H1 (cell line): ENCODE results near the gene MTMR10. TPM values are rescaled to one million over a fixed set of nuclear protein-coding genes. Genes with fewer than 3 reads are reported as not detected.

Experiments
- CTCF ChIA-PET: fragments of 300-600 bp; sonication (Branson Sonifier 250); formaldehyde crosslinking; loops from one replicate; lab custom pipeline; 2021; ENCODE audit not compliant: partially characterized antibody; lab: Charles Lee
- POLR2A ChIA-PET: fragments of 300-600 bp; sonication (Branson Sonifier 250); formaldehyde crosslinking; loops from one replicate; lab custom pipeline; 2021; ENCODE audit warnings: inconsistent platforms; ENCODE audit not compliant: partially characterized antibody; lab: Charles Lee
- DNase-seq, 2 experiments: peaks; one replicate each; pipeline versions ENCODE4 v3.0.0 to v3.0.0-alpha.2; 2010 to 2022; ENCODE audit warnings: low spot score in 2 of 2, low read depth in 1 of 2, mixed read lengths in 1 of 2
- FAIRE-seq: peaks from 2 replicates; lab custom pipeline; 2011; peaks lifted over from hg19 to GRCh38; lab: Jason Lieb, UNC
- H2AFZ ChIP-seq: 2 replicates; pipeline ENCODE4 v1.8.1; 2012; ENCODE audit warnings: low read length, inconsistent platforms
- H2AK5ac ChIP-seq: 2 replicates; pipeline ENCODE4 v1.6.1; 2013; ENCODE audit warnings: low read depth, low read length
- H2BK120ac ChIP-seq: replicated peaks from 2 replicates; pipeline ENCODE3; 2013; ENCODE audit warnings: low read depth, low read length, inconsistent platforms
- H2BK12ac ChIP-seq: 2 replicates; pipeline ENCODE4 v1.6.1; 2013; ENCODE audit warnings: low read depth, low read length
- H2BK15ac ChIP-seq: 2 replicates; pipeline ENCODE4 v1.6.1; 2013; ENCODE audit warnings: low read length
- H2BK20ac ChIP-seq: 2 replicates; pipeline ENCODE4 v1.6.1; 2013; ENCODE audit warnings: low read length
- H2BK5ac ChIP-seq: 2 replicates; pipeline ENCODE4 v1.6.1; 2013; ENCODE audit warnings: low read depth, low read length
- H3K14ac ChIP-seq: 2 replicates; pipeline ENCODE4 v1.6.1; 2013; ENCODE audit warnings: inconsistent platforms; ENCODE audit not compliant: insufficient read length
- H3K18ac ChIP-seq: 2 replicates; pipeline ENCODE4 v1.6.1; 2013; ENCODE audit warnings: low read length; ENCODE audit errors: extremely low read depth
- H3K23ac ChIP-seq: 2 replicates; pipeline ENCODE4 v1.6.1; 2013; ENCODE audit warnings: inconsistent platforms; ENCODE audit not compliant: insufficient read length
- H3K23me2 ChIP-seq: 2 replicates; pipeline ENCODE4 v1.6.1; 2013; ENCODE audit warnings: low read depth, low read length
- H3K27ac ChIP-seq: 2 replicates; pipeline ENCODE4 v1.6.1; 2011; ENCODE audit warnings: low read depth, low read length, inconsistent platforms
- H3K27me3 ChIP-seq, 4 experiments: replicated peaks in 1 of 4; 1 replicate in 1 of 4; 2 replicates in 3 of 4; pipeline versions ENCODE4 v1.6.1 to v1.8.1; 2011 to 2013; ENCODE audit warnings: low read length in 3 of 4, mild to moderate bottlenecking in 3 of 4, inconsistent platforms in 2 of 4, mixed read lengths in 2 of 4, moderate library complexity in 1 of 4; ENCODE audit not compliant: control insufficient read depth in 3 of 4, insufficient read depth in 3 of 4; ENCODE audit errors: extremely low read depth in 1 of 4
- H3K36me3 ChIP-seq, 4 experiments: 2 replicates each; pipeline versions ENCODE4 v1.6.1 to v1.8.1; 2011 to 2013; ENCODE audit warnings: mild to moderate bottlenecking in 4 of 4, low read length in 3 of 4, moderate library complexity in 2 of 4, control low read depth in 1 of 4, inconsistent platforms in 1 of 4; ENCODE audit not compliant: insufficient read depth in 4 of 4, control insufficient read depth in 2 of 4
- H3K4ac ChIP-seq: replicated peaks from 2 replicates; pipeline ENCODE3; 2013; ENCODE audit warnings: low read length, low read depth, mixed read lengths, inconsistent platforms; ENCODE audit not compliant: insufficient read length
- H3K4me1 ChIP-seq, 4 experiments: replicated peaks in 1 of 4; 1 replicate in 1 of 4; 2 replicates in 3 of 4; pipeline versions ENCODE4 v1.6.1 to v1.8.1; 2011 to 2013; ENCODE audit warnings: low read length in 3 of 4, inconsistent platforms in 2 of 4, mixed read lengths in 1 of 4; ENCODE audit not compliant: insufficient read depth in 4 of 4, control insufficient read depth in 3 of 4
- H3K4me2 ChIP-seq, 2 experiments: 2 replicates each; pipeline versions ENCODE4 v1.6.1 to v1.8.1; 2011 to 2013; ENCODE audit warnings: low read depth in 2 of 2, low read length in 2 of 2, control low read depth in 1 of 2, inconsistent platforms in 1 of 2, mild to moderate bottlenecking in 1 of 2; ENCODE audit not compliant: insufficient read depth in 1 of 2
- H3K4me3 ChIP-seq, 4 experiments: fragments of 200-600, 300-600 bp in 1 of 4; sonication (generic), shearing (Covaris generic), sonication (Bioruptor Twin) in 1 of 4; 2 replicates each; pipeline versions ENCODE4 v1.5.1 to v1.8.1; 2011 to 2016; ENCODE audit warnings: low read length in 4 of 4, low read depth in 3 of 4, control low read depth in 2 of 4, inconsistent platforms in 2 of 4, mild to moderate bottlenecking in 2 of 4, mixed read lengths in 1 of 4, moderate library complexity in 1 of 4; ENCODE audit not compliant: insufficient read depth in 2 of 4; ENCODE audit errors: extremely low read depth in 1 of 4
- H3K56ac ChIP-seq: replicated peaks from 2 replicates; pipeline ENCODE3; 2013; ENCODE audit warnings: low read depth, mild to moderate bottlenecking, mixed read lengths, low read length, inconsistent platforms; ENCODE audit not compliant: insufficient read length
- H3K79me1 ChIP-seq: 2 replicates; pipeline ENCODE4 v1.6.1; 2013; ENCODE audit warnings: low read depth, low read length, control low read depth
- H3K79me2 ChIP-seq, 2 experiments: 2 replicates each; pipeline versions ENCODE4 v1.6.1 to v1.8.1; 2012 to 2013; ENCODE audit warnings: low read length in 2 of 2, mild to moderate bottlenecking in 2 of 2, inconsistent platforms in 1 of 2; ENCODE audit not compliant: insufficient read depth in 2 of 2, control insufficient read depth in 1 of 2
- H3K9ac ChIP-seq, 4 experiments: replicated peaks in 1 of 4; 1 replicate in 1 of 4; 2 replicates in 3 of 4; pipeline versions ENCODE4 v1.6.1 to v1.8.1; 2011 to 2013; ENCODE audit warnings: low read depth in 3 of 4, low read length in 3 of 4, control low read depth in 2 of 4, mild to moderate bottlenecking in 2 of 4, moderate library complexity in 2 of 4, inconsistent platforms in 1 of 4; ENCODE audit errors: extremely low read depth in 1 of 4
- H3K9me3 ChIP-seq, 2 experiments: 2 replicates each; pipeline versions ENCODE4 v1.6.1 to v1.8.1; 2012 to 2013; ENCODE audit warnings: mild to moderate bottlenecking in 2 of 2, moderate library complexity in 2 of 2, control low read depth in 1 of 2, inconsistent platforms in 1 of 2, low read depth in 1 of 2, low read length in 1 of 2, mixed read lengths in 1 of 2; ENCODE audit not compliant: insufficient read depth in 2 of 2
- H4K20me1 ChIP-seq, 2 experiments: replicated peaks in 1 of 2; 2 replicates each; pipeline versions ENCODE3 to v1.8.1; 2011 to 2013; ENCODE audit warnings: inconsistent platforms in 2 of 2, low read length in 2 of 2, mild to moderate bottlenecking in 1 of 2; ENCODE audit not compliant: insufficient read depth in 2 of 2, control insufficient read depth in 1 of 2
- H4K5ac ChIP-seq: 2 replicates; pipeline ENCODE4 v1.6.1; 2013; ENCODE audit warnings: low read length, low read depth, mixed read lengths, inconsistent platforms; ENCODE audit not compliant: insufficient read length
- H4K8ac ChIP-seq: 2 replicates; pipeline ENCODE4 v1.8.0; 2013; ENCODE audit warnings: mild to moderate bottlenecking, moderate library complexity, low read length, inconsistent platforms; ENCODE audit not compliant: insufficient read depth; ENCODE audit errors: extremely low read depth
- H4K91ac ChIP-seq: replicated peaks from 2 replicates; pipeline ENCODE3; 2013; ENCODE audit warnings: low read length, mixed read lengths, inconsistent platforms; ENCODE audit not compliant: insufficient read length
- ASH2L ChIP-seq: fragments of 200-600, 300-600 bp; sonication (generic); IDR thresholded peaks from one replicate; pipeline ENCODE4 v1.7.1; 2017; ENCODE audit warnings: low read length
- BRCA1 ChIP-seq: IDR thresholded peaks from 2 replicates; pipeline ENCODE4 v1.6.1; 2012; ENCODE audit warnings: low read depth, low read length, improper control_type of control experiment
- CBX5 ChIP-seq: fragments of 300-800, 300-1000 bp; sonication (generic); IDR thresholded peaks from 2 replicates; pipeline ENCODE4 v1.7.1; 2016; ENCODE audit warnings: antibody characterized with exemption, low read length, low read depth
- CEBPB ChIP-seq: IDR thresholded peaks from 2 replicates; pipeline ENCODE4 v1.6.1; 2012; ENCODE audit warnings: low read depth, low read length
- EGR1 ChIP-seq: IDR thresholded peaks from 2 replicates; pipeline ENCODE4 v1.6.1; 2011; ENCODE audit warnings: low read depth, low read length, borderline replicate concordance
- EP300 ChIP-seq, 2 experiments: IDR thresholded peaks; 1 replicate in 1 of 2; 2 replicates in 1 of 2; pipeline ENCODE4 v1.6.1; 2011 to 2012; ENCODE audit warnings: low read depth in 2 of 2, low read length in 2 of 2, mild to moderate bottlenecking in 2 of 2, borderline replicate concordance in 1 of 2, inconsistent platforms in 1 of 2, moderate library complexity in 1 of 2
- GABPA ChIP-seq: IDR thresholded peaks from 2 replicates; pipeline ENCODE4 v1.6.1; 2011; ENCODE audit warnings: mild to moderate bottlenecking, low read length, moderate library complexity, borderline replicate concordance; ENCODE audit not compliant: insufficient read depth
- GTF2F1 ChIP-seq: IDR thresholded peaks from 2 replicates; pipeline ENCODE4 v1.6.1; 2012; ENCODE audit warnings: low read depth, low read length, improper control_type of control experiment, borderline replicate concordance
- SP2 ChIP-seq: IDR thresholded peaks from 2 replicates; pipeline ENCODE4 v1.6.1; 2012; ENCODE audit warnings: mild to moderate bottlenecking, low read length, inconsistent platforms
- TAF1 ChIP-seq: IDR thresholded peaks from 2 replicates; pipeline ENCODE4 v1.6.1; 2011; ENCODE audit warnings: mild to moderate bottlenecking, low read depth, low read length
- ZNF274 ChIP-seq: IDR thresholded peaks from 2 replicates; pipeline ENCODE4 v1.7.0; 2012; ENCODE audit warnings: low read length, borderline replicate concordance; ENCODE audit errors: extremely low read depth
- WGBS, 2 experiments: shearing (Covaris generic) in 1 of 2; methylation state at CpG; one replicate each; pipeline versions ENCODE4 v1.1.6 to v1.1.7; 2013 to 2015; ENCODE audit warnings: low lambda C conversion rate in 2 of 2, mixed read lengths in 2 of 2, inconsistent platforms in 1 of 2, low coverage in 1 of 2, missing lambda C conversion rate in 1 of 2; ENCODE audit not compliant: insufficient replicate concordance in 2 of 2, insufficient coverage in 1 of 2, insufficient read length in 1 of 2; ENCODE audit errors: extremely low coverage in 1 of 2, missing lambda C conversion rate in 1 of 2; 5-methylcytosine and 5-hydroxymethylcytosine counted together
- polyA plus RNA-seq, 7 experiments: library from polyadenylated mRNA; depleted of rRNA in 3 of 7; stranded (reverse) in 5 of 7; unstranded in 2 of 7; fragments of >200 nt in 5 of 7; fragments of 200-250 nt in 2 of 7; gene quantifications; 1 replicate in 5 of 7; 2 replicates in 1 of 7; 4 replicates in 1 of 7; pipeline versions ENCODE4 v1.2.1 to v1.2.3, GENCODE V29; 2011 to 2013; ENCODE audit warnings: missing spikeins in 2 of 7, mixed read lengths in 2 of 7
- total RNA-seq: library from RNA; stranded (reverse); fragmentation: NEBNext Ultra II Directional; extraction: Animal tissue kit (Norgen Biotek cat#: 25700); gene quantifications from 2 replicates; pipeline ENCODE4 v1.2.1, GENCODE V29; 2021
- TF ChIP-seq, protein P1 (sequence below), 3 experiments: IDR thresholded peaks; 1 replicate in 2 of 3; 2 replicates in 1 of 3; pipeline versions ENCODE4 v1.5.1 to v1.6.1; 2011; ENCODE audit warnings: low read length in 3 of 3, mild to moderate bottlenecking in 3 of 3, inconsistent platforms in 2 of 3, low read depth in 1 of 3, moderate library complexity in 1 of 3; ENCODE audit not compliant: insufficient read depth in 1 of 3; ENCODE audit errors: control extremely low read depth in 1 of 3

The MTMR10 gene
- total and polyA plus RNA-seq, 2 of the 8 experiments (the other 6 are each of a cell fraction or from before 2014, with no cell fraction given), result 3.8 to 13.1 TPM

DNA sequence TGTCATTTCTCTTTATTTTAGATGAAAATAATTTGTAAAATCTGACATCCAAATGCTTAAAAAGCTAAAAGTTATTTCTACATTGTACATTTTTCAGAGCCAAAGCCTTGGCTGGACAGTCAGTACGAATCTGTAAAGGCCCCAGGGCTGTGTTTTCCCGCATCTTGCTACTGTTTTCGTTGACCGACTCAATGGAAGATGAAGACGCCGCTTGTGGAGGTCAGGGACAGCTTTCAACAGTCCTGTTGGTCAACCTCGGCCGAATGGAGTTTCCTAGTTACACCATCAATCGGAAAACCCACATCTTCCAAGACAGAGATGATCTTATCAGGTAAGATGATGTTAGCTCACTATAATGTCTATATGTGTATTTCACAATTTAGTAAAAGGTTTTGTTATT is 77.7 kb downstream of the MTMR10 start:
- Histone ChIP-seq H3K9ac (no peak overlapping the region), H3K4me2 (no peak overlapping the region), H4K91ac (no peak overlapping the region), H2BK15ac (no peak overlapping the region), H3K27ac (no peak overlapping the region), H3K18ac (no peak overlapping the region), H2BK20ac (no peak overlapping the region), H3K56ac (no peak overlapping the region), H3K4ac (no peak overlapping the region), H3K9me3 (no peaks in the 10 kb centered on the region), H2BK5ac (no peak overlapping the region), H2AK5ac (no peak overlapping the region), H3K79me1 (peaks cover 4% of the 10 kb centered on the region; the same call in 1 of the 2 replicates), H3K4me3 (no peak overlapping the region), H3K23me2 (no peaks in the 10 kb centered on the region), H4K8ac (no peak overlapping the region), H3K36me3 (peaks cover 4 to 79% (median 21%) of the 10 kb centered on the region in 4 experiments), H3K23ac (no peak overlapping the region), H2AFZ (no peak overlapping the region), H4K20me1 (peaks cover 0 to 3% of the 10 kb centered on the region in 2 experiments), H3K79me2 (no peaks in the 10 kb centered on the region; a peak in 1 of 4 replicates), H2BK12ac (no peak overlapping the region), H4K5ac (no peak overlapping the region), H3K27me3 (no peaks in the 10 kb centered on the region), H3K4me1 (no peaks in the 10 kb centered on the region; a peak in 1 of 7 replicates), H3K14ac (no peak overlapping the region), H2BK120ac (no peak overlapping the region)
- no peak for DNase-seq
- no peak for FAIRE-seq
- ChIA-PET POLR2A (interaction anchor here (2.4 kb wide), 1 partner anchor 10 kb away, joined by 7 read pairs; the partner anchor contains the start of gene FAN1), CTCF (interaction anchor here (1.7 kb wide), 1 partner anchor 215 kb away, joined by 3 read pairs; no protein-coding TSS in a partner anchor)
- 94% methylated on average over 9 of the region's 9 CpGs; no CpG with 5 or more reads in 1 of the 2 experiments for WGBS, 2 experiments
- no peak for TF ChIP-seq EP300 (IDR thresholded peaks at IDR 0.05; ENCODE audit: borderline replicate concordance in 1 of 2, low read depth in 2 of 2, low read length in 2 of 2)
- TF ChIP-seq ASH2L, result no peak
- no peak for TF ChIP-seq ZNF274
- TF ChIP-seq CBX5, result no peak
- TF ChIP-seq GTF2F1, result no peak
- no peak for TF ChIP-seq EGR1
- no peak for TF ChIP-seq BRCA1
- TF ChIP-seq SP2, result no peak
- TF ChIP-seq TAF1, result no peak
- TF ChIP-seq GABPA, result no peak
- TF ChIP-seq, protein P1, sequence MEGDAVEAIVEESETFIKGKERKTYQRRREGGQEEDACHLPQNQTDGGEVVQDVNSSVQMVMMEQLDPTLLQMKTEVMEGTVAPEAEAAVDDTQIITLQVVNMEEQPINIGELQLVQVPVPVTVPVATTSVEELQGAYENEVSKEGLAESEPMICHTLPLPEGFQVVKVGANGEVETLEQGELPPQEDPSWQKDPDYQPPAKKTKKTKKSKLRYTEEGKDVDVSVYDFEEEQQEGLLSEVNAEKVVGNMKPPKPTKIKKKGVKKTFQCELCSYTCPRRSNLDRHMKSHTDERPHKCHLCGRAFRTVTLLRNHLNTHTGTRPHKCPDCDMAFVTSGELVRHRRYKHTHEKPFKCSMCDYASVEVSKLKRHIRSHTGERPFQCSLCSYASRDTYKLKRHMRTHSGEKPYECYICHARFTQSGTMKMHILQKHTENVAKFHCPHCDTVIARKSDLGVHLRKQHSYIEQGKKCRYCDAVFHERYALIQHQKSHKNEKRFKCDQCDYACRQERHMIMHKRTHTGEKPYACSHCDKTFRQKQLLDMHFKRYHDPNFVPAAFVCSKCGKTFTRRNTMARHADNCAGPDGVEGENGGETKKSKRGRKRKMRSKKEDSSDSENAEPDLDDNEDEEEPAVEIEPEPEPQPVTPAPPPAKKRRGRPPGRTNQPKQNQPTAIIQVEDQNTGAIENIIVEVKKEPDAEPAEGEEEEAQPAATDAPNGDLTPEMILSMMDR (IDR thresholded peaks at IDR 0.05; ENCODE audit: control extremely low read depth in 1 of 3, insufficient read depth in 1 of 3, low read depth in 1 of 3, low read length in 3 of 3), result no peak
- no peak for TF ChIP-seq CEBPB
